ENCODE measurements around the gene SLC39A13.

SLC39A13 gene

DNA sequence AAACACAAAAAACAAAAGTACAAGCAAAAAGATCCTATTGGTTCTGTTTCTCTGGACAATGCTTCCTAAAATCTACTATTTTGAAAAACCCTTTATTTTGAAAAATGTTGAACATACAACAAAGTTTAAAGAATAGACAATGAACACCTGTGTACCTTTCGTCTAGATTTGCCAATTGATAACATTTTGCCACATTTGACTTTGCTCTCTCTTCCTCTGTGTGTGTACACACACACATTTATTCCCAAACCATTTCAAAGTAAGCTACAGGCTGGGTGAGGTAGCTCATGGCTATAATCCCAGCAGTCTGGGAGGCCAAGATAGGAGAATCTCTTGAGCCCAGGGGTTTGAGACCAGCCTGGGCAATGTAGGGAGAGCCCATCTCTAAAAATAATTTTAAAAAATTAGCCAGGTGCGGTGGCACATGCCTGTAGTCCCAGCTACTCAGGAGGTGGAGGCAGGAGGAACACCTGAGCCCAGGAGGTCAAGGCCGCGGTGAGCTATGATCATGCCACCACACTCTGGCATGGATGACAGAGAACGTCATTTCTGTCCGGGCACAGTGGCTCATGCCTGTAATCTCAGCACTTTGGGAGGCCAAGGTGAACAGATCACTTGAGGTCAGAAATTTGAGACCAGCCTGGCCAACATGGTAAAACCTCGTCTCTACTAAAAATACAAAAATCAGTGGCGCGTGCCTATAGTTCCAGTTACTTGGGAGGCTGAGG is 23.1 kb downstream of the SLC39A13 start:
- ATAC-seq (no peak), DNase-seq (no peak)

DNA sequence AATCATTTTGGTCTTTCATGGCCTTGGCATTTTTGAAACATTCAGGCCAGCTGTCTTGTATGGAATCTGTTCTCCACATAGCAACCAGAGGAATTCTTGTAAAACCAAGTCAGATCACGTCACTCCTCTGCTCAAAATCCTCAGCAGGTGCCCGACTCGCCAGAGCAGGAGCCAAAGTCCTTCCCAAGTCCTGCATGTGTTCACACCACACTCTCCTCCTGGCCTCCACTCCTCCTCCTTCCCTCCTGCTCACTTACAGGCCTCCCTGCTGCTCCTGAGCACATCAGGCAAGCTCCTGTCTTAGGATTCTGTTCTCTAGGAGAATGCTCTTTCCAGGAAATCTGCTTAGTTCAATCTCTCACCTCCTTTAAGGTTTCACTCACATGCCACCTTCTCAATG is 24.8 kb downstream of the SLC39A13 start:
- DNase-seq (no peak), ATAC-seq (no peak)

DNA sequence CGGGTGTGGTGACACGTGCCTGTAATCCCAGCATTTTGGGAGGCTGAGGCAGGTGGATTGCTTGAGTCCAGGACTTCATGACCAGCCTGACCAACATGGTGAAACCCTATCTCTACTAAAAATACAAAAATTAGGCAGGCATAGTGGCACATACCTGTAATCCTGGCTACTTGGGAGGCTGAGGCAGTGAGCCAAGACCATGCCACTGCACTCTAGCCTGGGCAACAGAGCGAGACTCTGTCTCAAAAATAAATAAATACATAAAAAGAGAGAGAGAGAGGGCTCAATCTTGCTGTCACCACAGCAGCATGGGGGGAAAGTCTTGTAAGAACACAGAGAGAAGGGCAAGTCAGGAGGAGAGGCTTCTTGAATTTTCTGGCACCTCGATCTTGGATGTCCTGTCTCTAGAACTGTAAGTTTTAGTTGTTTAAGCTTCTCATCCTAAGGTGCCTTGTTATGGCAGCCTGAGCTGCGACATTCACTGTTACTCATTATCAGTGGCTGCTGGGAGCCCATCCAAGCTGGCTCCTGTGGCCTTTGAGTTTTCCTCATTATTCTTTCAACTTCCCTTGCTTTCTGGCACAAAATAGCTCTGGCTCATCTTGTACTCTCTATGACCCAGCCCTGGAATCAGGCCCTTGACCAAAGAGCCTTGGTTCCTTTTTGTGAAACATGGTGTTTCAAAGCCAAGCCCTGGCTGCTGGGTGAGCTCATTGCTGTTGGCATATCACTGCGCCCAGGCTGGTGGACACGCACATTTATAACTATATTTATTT is 25.8 kb downstream of the SLC39A13 start:
- DNase-seq (no peak), ATAC-seq (no peak)

DNA sequence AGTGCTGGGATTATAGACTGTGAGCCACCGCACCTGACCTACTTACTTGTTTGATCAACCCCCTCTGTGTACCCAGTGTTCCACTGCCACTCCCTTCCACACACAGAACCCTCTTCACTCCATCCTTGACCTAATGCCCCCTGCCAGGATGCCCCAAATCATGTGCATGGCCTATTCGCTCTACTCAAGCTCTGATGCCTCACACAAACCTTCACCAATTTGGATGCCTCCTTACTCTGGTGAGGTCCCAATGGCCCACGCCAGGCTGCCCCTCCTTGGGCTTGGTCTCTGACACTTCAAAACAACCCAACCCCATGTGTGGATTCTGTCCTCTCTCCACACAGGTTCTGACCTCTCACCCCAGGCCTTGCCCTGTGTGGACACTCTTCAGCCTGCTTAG is 27.3 kb downstream of the SLC39A13 start:
- DNase-seq (no peak), ATAC-seq (no peak)

DNA sequence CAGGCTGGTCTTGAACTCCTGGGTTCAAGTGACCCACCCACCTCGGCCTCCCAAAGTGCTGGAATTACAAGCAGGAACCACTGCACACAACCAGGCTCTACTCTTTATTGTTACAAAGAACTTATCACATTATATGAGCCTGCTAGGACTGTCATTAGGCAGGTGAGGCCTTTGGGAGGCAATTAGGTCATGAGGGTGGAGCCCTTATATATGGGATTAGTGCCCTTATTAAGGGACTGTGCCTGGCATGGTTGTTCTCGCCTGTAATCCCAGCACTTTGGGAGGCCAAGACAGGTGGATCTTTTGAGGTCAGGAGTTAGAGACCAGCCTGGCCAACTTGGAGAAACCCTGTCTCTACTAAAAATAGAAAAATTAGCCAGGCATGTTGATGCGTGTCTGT is 28.3 kb downstream of the SLC39A13 start:
- no peak for ATAC-seq
- DNase-seq, result no peak

DNA sequence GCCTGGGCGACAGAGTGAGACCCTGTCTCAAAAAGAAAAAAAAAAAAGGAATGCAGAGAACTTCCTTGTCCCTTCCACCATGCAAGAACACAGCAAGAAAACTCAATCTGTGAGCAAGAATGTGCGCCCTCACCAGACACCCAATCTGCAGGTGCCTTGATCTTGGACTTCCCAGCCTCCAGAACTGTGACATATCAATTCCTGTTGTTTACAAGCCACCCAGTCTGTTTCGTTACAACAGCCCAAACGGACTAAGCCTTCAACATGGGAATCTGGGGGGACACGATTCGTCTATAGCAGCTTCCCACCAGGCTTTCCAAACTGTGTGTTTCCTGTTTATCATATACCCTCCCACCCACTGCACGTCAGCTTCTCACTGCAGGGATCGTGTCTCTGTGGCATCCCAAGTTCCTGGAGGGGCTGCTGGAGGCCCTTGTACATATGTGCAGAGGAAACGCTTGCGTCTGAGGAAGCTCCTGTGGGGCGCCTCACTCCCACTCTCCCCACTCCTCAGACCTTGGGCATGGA is 28.9 kb downstream of the SLC39A13 start:
- DNase-seq, result no peak
- no peak for ATAC-seq

DNA sequence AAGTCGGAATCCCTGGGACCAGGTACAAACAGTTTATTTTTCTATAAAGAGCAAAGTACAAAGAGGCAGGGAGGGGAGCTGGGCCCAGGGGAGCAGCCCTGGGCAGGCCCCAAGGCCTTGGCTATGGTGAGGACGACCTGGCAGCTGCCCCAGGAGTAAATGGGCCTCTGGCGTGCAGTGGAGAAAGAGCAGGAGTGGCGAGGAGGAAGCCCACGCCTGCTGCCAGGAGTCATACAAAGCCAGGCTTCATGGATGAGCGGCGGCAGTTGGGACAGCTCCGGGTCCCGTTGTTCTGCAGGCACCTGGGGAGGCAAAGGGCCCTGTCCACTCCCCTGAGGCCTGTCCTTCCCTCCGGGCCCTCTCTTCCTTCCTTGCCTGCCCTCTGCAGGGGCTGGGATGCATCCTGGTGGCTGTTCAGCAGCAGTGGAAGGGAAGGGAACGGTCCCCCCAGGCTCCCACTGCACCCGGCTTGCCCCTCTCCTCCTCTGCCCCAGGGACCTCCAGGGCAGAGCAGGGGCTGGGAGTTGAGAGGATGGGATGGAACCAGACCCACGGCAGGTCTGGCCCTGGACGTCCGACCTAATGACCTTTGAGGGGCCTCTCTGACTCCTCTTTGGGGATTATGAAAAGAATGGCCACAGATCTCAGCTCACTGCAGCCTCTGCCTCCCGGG is 29.5 kb downstream of the SLC39A13 start:
- no peak for ATAC-seq
- no peak for DNase-seq

DNA sequence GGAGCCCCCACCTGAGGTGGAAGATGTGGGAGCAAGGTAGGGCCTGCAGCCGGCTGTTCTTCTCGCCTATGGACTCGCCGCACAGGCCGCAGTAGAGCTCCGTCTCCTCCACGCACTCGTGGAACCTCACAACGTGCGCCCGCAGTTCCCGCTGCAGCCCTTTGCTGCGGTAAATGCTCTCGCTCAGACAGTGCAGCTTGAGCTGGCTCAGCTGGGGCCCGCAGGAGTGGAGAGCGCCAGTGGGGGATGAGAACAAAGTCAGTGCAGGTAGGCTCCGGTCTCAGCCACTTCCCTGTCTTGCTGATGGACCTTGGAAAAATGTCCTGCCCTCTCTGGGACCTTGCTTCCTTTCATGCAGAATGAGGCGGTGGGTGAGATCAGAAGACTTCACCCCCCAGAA is 30.3 kb downstream of the SLC39A13 start:
- no peak for ATAC-seq
- no peak for DNase-seq

DNA sequence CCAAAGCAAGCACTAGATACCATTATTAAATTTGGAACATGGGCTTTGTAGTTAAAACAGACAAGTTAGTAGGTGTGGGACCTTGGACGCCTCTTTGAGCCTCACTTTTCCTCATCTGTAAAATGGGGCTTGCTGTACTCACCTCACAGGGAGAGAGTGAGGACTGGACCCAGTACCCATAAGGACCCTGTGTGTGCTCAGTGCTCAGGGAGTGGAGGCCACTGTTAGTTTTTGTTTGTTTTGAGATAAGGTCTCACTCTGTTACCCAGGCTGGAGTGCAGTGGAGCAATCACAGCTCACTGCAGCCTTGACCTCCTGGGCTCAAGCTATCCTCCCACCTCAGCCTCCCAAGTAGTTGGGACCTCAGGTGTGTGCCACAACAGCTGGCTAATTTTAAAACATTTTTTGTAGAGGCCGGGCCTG is 31.7 kb downstream of the SLC39A13 start:
- ATAC-seq (no peak), DNase-seq (no peak)

DNA sequence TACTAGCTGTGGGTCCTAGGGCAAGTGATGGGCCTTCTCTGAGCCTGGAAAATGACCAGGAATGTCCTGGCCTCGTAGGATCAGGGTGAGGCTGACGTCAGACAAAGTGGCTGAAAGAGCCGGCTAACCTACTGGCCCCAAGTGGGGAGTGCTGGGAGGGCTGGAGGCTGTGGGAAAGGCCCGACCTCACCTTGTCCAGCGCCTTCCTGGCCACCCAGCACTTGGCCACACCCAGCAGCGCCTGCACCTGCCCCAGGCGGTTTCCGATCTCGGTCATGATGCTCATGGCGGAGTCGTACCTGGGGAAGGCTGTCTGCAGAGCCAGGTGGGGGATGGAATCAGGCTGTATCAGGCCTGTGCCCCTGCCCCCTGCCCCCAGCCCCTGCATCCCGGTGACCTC is 33.0 kb downstream of the SLC39A13 start:
- ATAC-seq (no peak), DNase-seq (no peak)

DNA sequence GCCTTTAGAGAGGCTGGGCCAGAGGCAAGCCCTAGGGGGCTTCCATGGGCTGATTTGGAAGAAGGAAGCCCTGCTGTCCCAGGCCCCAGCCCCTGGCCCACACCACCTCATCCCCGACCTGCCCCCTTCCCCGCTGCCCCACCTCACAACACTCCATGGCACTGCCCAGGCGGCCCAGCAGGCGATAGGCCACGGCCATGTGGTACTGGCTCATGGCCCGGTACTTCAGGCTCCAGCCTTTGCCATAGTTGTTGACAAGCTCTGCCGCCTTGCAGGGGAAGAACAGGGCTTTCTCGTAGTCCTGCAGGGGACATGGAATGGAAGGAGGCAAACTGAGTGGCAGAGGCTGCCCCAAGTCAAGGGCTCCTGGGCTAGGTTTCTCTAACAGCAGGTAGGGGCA is 34.1 kb downstream of the SLC39A13 start:
- DNase-seq (no peak), ATAC-seq (no peak)

DNA sequence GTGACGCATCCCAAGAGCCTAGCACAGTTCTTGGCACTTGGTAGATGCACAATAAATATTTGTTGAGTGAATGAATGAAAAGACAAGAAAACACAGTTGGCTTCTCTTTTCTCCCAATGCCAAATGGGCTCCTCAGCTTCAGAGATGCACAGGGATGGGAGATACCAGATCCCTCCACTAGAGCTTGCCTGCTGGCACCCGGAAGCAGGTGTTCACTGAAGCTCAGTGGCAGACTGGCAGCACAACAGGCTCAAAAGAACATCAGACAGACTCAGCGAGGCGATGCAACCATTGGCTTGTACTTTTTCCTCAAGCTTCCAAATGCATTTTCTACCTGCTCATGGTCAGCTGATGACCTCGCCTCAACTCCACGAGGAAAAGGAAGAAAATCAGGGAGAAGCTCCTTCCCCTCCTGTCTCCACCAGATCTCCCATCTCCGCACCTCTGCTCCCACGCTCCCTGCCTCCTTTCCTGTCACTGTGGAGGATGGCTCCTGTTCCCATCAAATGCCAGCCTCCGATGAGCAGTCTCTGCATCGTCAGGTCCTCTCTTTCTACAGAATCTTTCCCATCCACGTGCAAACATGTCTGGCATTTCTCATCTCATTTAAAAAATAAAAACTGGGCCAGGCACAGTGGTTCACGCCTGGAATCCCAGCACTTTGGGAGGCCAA is 34.8 kb downstream of the SLC39A13 start:
- ATAC-seq (no peak), DNase-seq (no peak)

DNA sequence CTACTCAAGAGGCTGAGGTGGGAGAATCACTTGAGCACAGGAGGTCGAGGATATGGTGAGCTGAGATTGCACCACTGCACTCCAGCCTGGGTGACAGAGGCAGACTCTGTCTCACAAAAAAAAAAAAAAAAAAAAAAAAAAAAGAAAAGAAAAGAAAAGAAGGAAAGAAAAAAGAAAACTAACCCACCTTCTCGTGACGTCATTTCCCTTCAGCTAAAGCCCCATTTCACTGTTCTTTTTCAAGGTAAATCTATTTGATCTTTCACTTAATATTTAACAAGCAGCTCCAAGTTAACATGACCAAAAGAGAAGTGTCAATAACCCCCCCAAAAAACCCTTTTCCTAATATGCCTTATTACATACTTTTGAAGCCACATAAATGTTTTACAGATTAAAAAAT is 35.4 kb downstream of the SLC39A13 start:
- ATAC-seq, result no peak
- DNase-seq, result no peak

DNA sequence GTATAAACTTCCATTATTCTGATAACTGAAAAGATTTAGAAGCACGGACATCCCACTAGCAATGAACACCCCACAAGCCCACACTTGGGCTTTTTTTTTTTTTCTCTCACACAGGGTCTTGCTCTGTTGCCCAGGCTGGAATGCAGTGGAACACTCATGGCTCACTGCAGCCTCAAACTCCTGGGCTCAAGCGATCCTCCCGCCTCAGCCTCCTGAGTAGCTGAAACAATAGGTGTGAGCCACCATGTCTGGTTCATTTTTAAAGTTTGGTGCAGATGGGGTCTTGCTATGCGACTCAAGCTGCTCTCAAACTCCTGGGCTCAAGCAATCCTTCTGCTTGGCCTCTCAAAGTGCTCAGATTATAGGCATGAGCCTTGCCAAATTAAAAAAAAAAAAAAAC is 37.5 kb downstream of the SLC39A13 start:
- ATAC-seq (no peak), DNase-seq (no peak)

DNA sequence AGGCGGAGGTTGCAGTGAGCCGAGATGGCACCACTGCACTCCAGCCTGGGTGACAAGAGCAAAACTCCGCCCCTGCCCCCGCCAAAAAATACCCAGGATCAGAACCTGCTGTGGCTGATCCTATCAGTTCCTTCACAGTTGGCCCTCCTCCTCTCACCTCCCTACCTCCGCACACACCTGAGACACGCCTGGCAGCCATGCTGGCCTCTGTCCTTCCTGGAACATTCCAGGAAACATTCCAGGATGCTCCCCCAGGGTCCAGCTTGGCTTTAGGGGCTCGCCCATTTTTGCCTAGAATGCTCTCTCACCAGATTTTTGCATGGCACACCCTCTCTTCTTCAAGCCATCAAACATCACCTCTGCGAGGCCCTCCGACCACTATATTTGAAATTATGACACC is 38.4 kb downstream of the SLC39A13 start:
- no peak for ATAC-seq
- no peak for DNase-seq

DNA sequence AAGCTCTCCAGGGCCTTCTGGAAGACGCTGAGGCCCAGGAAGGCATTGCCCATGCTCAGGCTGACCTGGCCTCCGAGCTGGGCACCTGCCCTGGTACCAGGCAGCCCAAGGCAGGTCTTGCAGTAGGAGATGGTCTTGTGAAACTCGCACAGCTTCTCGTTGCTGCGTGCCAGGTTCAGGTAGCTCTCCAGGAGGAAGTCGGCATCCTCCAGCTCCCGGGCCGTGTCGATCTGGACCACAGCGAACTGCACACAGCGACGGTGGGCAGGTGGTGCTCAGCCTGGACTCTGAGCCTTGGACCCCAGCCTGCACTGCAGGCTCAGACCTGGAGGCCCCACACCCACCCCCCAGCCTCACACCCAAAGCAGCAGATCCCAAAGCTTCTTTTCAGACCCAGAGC is 39.5 kb downstream of the SLC39A13 start:
- no peak for ATAC-seq

DNA sequence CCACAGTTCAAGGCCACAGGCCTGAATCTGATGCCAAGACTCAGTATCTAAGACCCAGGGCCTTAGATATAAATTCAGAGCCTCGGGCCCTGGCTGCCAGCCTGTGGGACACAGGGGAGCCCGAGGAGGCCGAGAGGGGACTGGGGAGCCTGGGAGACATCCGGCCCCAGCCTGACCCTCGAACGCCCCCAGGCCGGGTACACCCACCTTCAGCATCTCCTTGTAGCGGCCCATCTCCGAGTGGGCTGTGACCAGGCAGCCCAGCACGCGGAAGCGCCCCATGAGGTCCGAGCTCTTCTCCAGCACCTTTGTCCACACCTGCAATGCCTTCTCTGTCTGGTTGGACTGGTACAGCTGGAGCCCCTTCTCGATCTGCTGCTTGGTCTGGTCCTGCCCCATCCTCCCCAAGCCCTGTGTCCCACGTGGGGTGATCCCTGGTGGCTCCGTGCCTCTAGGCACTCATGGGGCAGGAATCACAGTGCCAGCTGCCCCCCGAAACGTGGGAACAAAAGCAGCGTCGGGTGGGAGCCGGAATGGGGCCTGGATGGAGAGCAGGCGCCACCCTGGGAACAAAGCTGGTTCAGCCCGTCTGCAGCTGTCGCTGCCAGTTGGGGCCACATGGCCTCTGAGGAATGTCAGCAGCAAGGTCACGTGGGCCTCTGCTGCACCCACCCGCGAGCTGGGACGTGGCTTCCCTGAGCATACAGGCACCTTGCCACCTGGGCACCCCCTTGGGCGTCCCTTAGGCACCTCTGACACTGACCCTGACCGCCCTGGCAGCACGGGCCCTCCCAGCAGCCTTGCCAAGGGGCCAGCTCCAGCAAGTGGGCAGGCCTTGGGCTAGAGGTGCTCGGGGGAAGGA is 40.4 kb downstream of the SLC39A13 start, which contains the start of gene RAPSN:
Gene RAPSN (minus strand): TSS at position 571 of the 862 bp plus-strand sequence. CDS start 172 bp downstream, at position 399.
- DNase-seq (no peak), ATAC-seq (no peak)

More for the DNA sequence above, 39.5 kb downstream of the SLC39A13 start:
- DNase-seq, result no peak

DNA sequence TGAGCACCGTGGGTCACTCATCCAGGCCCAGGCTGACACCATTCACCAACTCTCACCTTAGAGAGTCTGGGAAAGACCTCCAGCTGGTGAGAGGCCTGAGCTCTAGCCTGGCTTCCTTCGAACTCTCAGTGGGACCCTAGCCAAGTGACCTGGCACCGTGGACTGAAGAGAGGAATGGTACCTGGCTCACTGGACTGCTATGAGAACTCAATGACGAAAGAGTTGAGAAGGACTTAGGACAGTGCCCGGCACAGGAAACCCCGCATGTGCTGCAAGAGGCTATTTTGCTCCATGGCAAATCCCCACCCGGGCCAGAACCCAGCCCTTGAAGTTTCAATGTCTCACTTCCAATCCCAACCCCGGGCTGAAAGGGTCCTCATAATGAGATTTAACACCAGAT is 41.2 kb downstream of the SLC39A13 start:
- ATAC-seq (no peak), DNase-seq (no peak)

DNA sequence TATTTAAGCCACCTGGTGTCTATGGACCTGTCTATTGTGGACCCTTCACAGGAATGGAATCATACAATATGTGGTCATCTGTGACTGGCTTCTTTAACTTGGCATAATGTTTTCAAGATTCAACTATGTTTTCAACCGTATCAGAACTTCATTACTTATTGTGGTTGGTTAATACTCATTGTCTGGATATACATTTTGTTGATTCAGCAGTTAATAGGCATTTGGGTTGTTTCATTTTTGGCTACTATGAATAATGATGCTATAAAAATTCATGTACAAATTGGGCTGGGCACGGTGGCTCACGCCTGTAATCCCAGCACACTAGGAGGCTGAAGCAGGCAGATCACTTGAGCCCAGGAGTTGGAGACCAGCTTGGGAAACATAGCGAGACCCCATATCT is 43.0 kb downstream of the SLC39A13 start:
- ATAC-seq (no peak), DNase-seq (no peak)

DNA sequence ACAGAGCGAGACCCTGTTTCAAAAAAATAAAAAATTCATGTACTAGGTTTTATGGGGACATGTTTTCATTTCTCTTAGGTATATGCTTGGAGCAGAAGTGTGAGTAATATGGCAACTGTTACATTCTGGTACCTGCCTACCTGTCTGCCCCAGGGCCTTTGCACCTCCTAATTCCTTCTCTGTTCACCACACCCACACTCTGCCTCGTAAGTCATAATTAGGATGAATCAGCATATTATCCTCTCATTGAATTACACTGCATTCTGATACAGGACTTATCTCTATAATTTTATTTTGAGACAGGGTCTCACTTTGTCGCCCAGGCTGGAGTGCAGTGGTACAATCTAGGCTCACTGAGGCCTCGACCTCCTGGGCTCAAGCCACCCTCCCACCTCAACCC is 43.6 kb downstream of the SLC39A13 start:
- DNase-seq (no peak), ATAC-seq (no peak)

DNA sequence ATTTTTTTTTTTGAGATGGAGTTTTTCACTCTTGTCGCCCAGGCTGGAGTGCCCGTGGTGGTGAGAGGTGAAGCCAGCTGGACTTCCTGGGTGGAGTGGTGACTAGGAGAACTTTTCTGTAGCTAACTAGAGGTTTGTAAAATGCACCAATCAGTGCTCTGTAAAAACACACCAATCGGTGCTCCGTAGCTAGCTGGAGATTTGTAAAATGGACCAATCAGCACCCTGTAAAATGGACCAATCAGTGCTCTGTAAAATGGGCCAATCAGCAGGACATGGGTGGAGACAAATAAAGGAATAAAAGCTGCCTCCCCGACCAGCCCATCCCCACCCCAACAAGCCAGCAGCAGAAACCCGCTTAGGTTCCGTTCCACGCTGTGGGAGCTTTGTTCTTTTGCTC is 45.0 kb downstream of the SLC39A13 start:
- ATAC-seq, result no peak
- no peak for DNase-seq

All from stimulated activated naive CD8-positive, alpha-beta T cell treated with anti-CD3 and anti-CD28 coated beads, Interleukin-15, Interleukin-2, amounts not matched to agents 100 U/mL and 50 U/mL, for 24 hours (primary cell).